DOHH2 (cell line): Measurements from ENCODE around the gene TNIP3.

Source experiments
- CTCF ChIP-seq: fragments of 200-600 bp; sonication (generic); IDR thresholded peaks from one replicate; pipeline ENCODE4 v1.5.1; 2014; ENCODE audit warnings: antibody characterized with exemption, mild to moderate bottlenecking, low read depth, low read length; ENCODE audit not compliant: poor library complexity, severe bottlenecking
- EZH2phosphoT487 ChIP-seq: fragments of 200-600 bp; sonication (generic); IDR thresholded peaks from 2 replicates; pipeline ENCODE4 v1.6.1; 2017; ENCODE audit warnings: borderline replicate concordance, mild to moderate bottlenecking, antibody characterized with exemption, low read length, moderate library complexity, mixed read lengths

DNA sequence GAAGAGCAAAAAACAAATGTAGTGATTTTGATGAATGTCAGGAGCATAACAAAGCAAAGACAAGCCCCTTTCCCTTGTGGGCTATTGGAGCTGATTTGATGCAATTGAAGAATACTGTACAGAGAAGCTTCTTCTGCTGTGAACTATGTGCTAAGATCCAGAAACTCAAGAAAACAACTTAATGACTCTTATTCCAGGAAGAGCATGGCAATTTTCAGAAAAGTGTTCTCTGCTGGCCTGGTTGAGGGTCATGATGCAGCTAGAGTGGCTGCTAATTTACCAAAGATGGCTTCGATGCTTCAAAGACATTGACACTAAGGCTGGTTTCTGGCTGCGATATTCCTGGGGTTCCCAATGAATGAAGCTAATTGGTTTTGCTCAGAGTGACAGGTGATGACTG, 45.8 kb downstream of the TNIP3 start:
- TF ChIP-seq CTCF (no peak), EZH2phosphoT487 (no peak)
